ENCODE results near the gene ARL6IP5.

- no peak for TF ChIP-seq CTCF (IDR thresholded peaks at IDR 0.05)
- no peak for TF ChIP-seq POLR2A (IDR thresholded peaks at IDR 0.05)
Observed at GRCh38 chr3:69128509-69128908, 43.8 kb downstream of the ARL6IP5 start.

Measured in thyroid gland (tissue), 4 donors.